Measurements from ENCODE around the gene CASP9.

- TF ChIP-seq CTCF (IDR thresholded peaks at IDR 0.05) (peak in 1 of 6 experiments; percentile 10), POLR2A (IDR thresholded peaks at IDR 0.05) (peak in 1 of 2 donors; percentile 88)
Observed at GRCh38 chr1:15524021-15524282, at the start of gene CASP9.
